Testis (tissue), 3 donors: ENCODE data around the gene PLCD1. TPM values are rescaled to one million over a fixed set of nuclear protein-coding genes. Genes with fewer than 3 reads are reported as not detected.

Experiments
- DNase-seq: peaks from one replicate; pipeline ENCODE4 v3.0.0-alpha.2; 2019
- H3K27ac ChIP-seq, 2 donors: fragments of 200-600 bp; sonication (generic); one replicate each; pipeline ENCODE4 v1.5.1; 2019
- H3K27me3 ChIP-seq: fragments of 200-600 bp; sonication (generic); one replicate; pipeline ENCODE4 v1.5.1; 2019
- H3K36me3 ChIP-seq: fragments of 200-600 bp; sonication (generic); one replicate; pipeline ENCODE4 v1.5.1; 2017; ENCODE audit warnings: low read depth; ENCODE audit errors: missing control alignments
- H3K4me1 ChIP-seq: fragments of 200-600 bp; sonication (generic); one replicate; pipeline ENCODE4 v1.5.1; 2019
- H3K4me3 ChIP-seq, 2 donors: fragments of 200-600 bp; sonication (generic); one replicate each; pipeline ENCODE4 v1.5.1; 2017 to 2019
- H3K9me3 ChIP-seq: fragments of 200-600 bp; sonication (generic); one replicate; pipeline ENCODE4 v1.5.1; 2017
- CTCF ChIP-seq, 3 experiments: fragments of 450-650 bp in 2 of 3; fragments of 200-600 bp in 1 of 3; sonication (generic) in 1 of 3; IDR thresholded peaks; one replicate each; pipeline ENCODE4 v1.5.1; 2016 to 2019; ENCODE audit warnings: antibody characterized with exemption in 3 of 3, mild to moderate bottlenecking in 2 of 3, moderate library complexity in 1 of 3
- POLR2A ChIP-seq: fragments of 450-650 bp; IDR thresholded peaks from one replicate; pipeline ENCODE4 v1.6.1; 2017; ENCODE audit warnings: antibody characterized with exemption, mild to moderate bottlenecking, moderate library complexity
- WGBS, 2 donors: methylation state at CpG; one replicate each; pipeline ENCODE4 v1.1.5; 2018; 5-methylcytosine and 5-hydroxymethylcytosine counted together
- intact Hi-C: fragments of 100-400 bp; cut with DNase I; formaldehyde crosslinking; loops from one replicate; pipeline ENCODE4 v1.15.1; 2023; ENCODE audit warnings: low total_unique reads
- polyA plus RNA-seq: library from polyadenylated mRNA; stranded (reverse); fragments of 350-450 nt; fragmentation: Illumina TruSeq; extraction: RNeasy Lipid Tissue Mini Kit (QIAGEN cat#74804); gene quantifications from one replicate; pipeline ENCODE4 v1.2.3, GENCODE V29; 2014; ENCODE audit warnings: low read depth, low replicate concordance; ENCODE audit not compliant: insufficient read depth
- total RNA-seq, 2 donors: library from RNA; depleted of rRNA; stranded (reverse); fragments of >200 nt; gene quantifications; one replicate each; pipeline ENCODE4 v1.2.3, GENCODE V29; 2016

Gene PLCD1
- total and polyA plus RNA-seq, 3 donors from 2014 or later = 88.4 to 228 (median 155) TPM

- Histone ChIP-seq H3K4me3 (no peak overlapping the region), H3K9me3 (no peaks in the 10 kb centered on the region), H3K4me1 (peaks cover 17% of the 10 kb centered on the region), H3K27ac (peak overlapping the region in 1 of 2 donors; percentile 45), H3K27me3 (no peaks in the 10 kb centered on the region), H3K36me3 (no peaks in the 10 kb centered on the region)
- TF ChIP-seq POLR2A = no peak
- no peak for TF ChIP-seq CTCF (IDR thresholded peaks at IDR 0.05)
- intact Hi-C loops = no loop called here
- DNase-seq = no peak
- 84 to 88% methylated on average over 3 of the region's 3 CpGs for WGBS, 2 donors
Observed at GRCh38 chr3:38020342-38020726, 9.1 kb downstream of the PLCD1 start.

- no peaks in the 10 kb centered on the region for H3K27me3 ChIP-seq
- H3K27ac ChIP-seq = peak overlapping the region in 1 of 2 donors; percentile 45
- H3K4me3 ChIP-seq = no peak overlapping the region
- H3K36me3 ChIP-seq = no peaks in the 10 kb centered on the region
- intact Hi-C loops = no loop called here
- peaks cover 15% of the 10 kb centered on the region for H3K4me1 ChIP-seq
- no peaks in the 10 kb centered on the region for H3K9me3 ChIP-seq
- DNase-seq = no peak
- WGBS, 2 donors = 66 to 77% methylated on average over 10 of the region's 10 CpGs
- no peak for TF ChIP-seq POLR2A
- no peak for TF ChIP-seq CTCF (IDR thresholded peaks at IDR 0.05)
Observed at GRCh38 chr3:38019658-38020341, 9.6 kb downstream of the PLCD1 start.

- DNase-seq = no peak
- no peaks in the 10 kb centered on the region for H3K9me3 ChIP-seq
- H3K27ac ChIP-seq = peak overlapping the region in 1 of 2 donors; percentile 36
- H3K36me3 ChIP-seq = no peaks in the 10 kb centered on the region
- 71 to 80% methylated on average over 11 to 13 of the region's 13 CpGs for WGBS, 2 donors
- peaks cover 15% of the 10 kb centered on the region for H3K4me1 ChIP-seq
- no peak overlapping the region for H3K4me3 ChIP-seq
- intact Hi-C loops = no loop called here
- H3K27me3 ChIP-seq = no peaks in the 10 kb centered on the region
- TF ChIP-seq POLR2A (no peak), CTCF (IDR thresholded peaks at IDR 0.05) (no peak)
Observed at GRCh38 chr3:38018296-38019266, 10.9 kb downstream of the PLCD1 start.

GRCh38 chr3:38017445-38018295, 11.8 kb downstream of the PLCD1 start:
- TF ChIP-seq POLR2A (no peak), CTCF (IDR thresholded peaks at IDR 0.05) (no peak)
- Histone ChIP-seq H3K27me3 (no peaks in the 10 kb centered on the region), H3K36me3 (no peaks in the 10 kb centered on the region), H3K9me3 (no peaks in the 10 kb centered on the region), H3K4me1 (peaks cover 15% of the 10 kb centered on the region), H3K4me3 (no peak overlapping the region), H3K27ac (no peak overlapping the region)
- peak; percentile 54 for DNase-seq
- intact Hi-C loops = no loop called here
- WGBS, 2 donors = 66 to 86% methylated on average over 1 to 9 of the region's 9 CpGs
